ENCODE data around the gene SLC6A18.
"Not testable (repeated sequence)": the region's sequence is repeated elsewhere in the genome, so short reads cannot be mapped to it uniquely, and the experiment has no call there.

The SLC6A18 gene

GRCh38 chr5:1282993-1283728 is 58.0 kb downstream of the SLC6A18 start:
- H3K4me1 Mint-ChIP-seq; ATAC-seq (replicated peaks; ENCODE audit: extremely low read depth, poor library complexity, severe bottlenecking); H3K4me3 Mint-ChIP-seq; H3K27ac Mint-ChIP-seq (ENCODE audit: low read depth); H3K9me3 Mint-ChIP-seq; DNase-seq (ENCODE audit: low spot score in 2 of 2); H3K27me3 Mint-ChIP-seq; H3K36me3 Mint-ChIP-seq (ENCODE audit: insufficient read depth): not testable (repeated sequence)

- DNase-seq (ENCODE audit: low spot score in 2 of 2); H3K36me3 Mint-ChIP-seq (ENCODE audit: insufficient read depth); ATAC-seq (replicated peaks; ENCODE audit: extremely low read depth, poor library complexity, severe bottlenecking); H3K4me1 Mint-ChIP-seq; H3K27ac Mint-ChIP-seq (ENCODE audit: low read depth); H3K4me3 Mint-ChIP-seq; H3K9me3 Mint-ChIP-seq: not testable (repeated sequence)
- peaks cover 11% of the 10 kb centered on the region for H3K27me3 Mint-ChIP-seq
Observed at GRCh38 chr5:1283729-1284041, 58.5 kb downstream of the SLC6A18 start.

GRCh38 chr5:1284336-1284970 is 59.3 kb downstream of the SLC6A18 start:
- not testable (repeated sequence) for H3K4me1 Mint-ChIP-seq; H3K4me3 Mint-ChIP-seq; DNase-seq (ENCODE audit: low spot score in 2 of 2); ATAC-seq (replicated peaks; ENCODE audit: extremely low read depth, poor library complexity, severe bottlenecking); H3K36me3 Mint-ChIP-seq (ENCODE audit: insufficient read depth); H3K27ac Mint-ChIP-seq (ENCODE audit: low read depth); H3K9me3 Mint-ChIP-seq
- peaks cover 14% of the 10 kb centered on the region for H3K27me3 Mint-ChIP-seq

- Mint-ChIP-seq H3K27me3 (peaks cover 14% of the 10 kb centered on the region), H3K4me3 (no peak overlapping the region), H3K9me3 (peaks cover 5% of the 10 kb centered on the region), H3K4me1 (no peaks in the 10 kb centered on the region), H3K36me3 (ENCODE audit: insufficient read depth) (peaks cover 4% of the 10 kb centered on the region), H3K27ac (ENCODE audit: low read depth) (no peak overlapping the region)
- no peak for DNase-seq (ENCODE audit: low spot score in 2 of 2)
- ATAC-seq (replicated peaks; ENCODE audit: extremely low read depth, poor library complexity, severe bottlenecking) = no peak
Observed at GRCh38 chr5:1285141-1285540, 60.0 kb downstream of the SLC6A18 start.

DNA sequence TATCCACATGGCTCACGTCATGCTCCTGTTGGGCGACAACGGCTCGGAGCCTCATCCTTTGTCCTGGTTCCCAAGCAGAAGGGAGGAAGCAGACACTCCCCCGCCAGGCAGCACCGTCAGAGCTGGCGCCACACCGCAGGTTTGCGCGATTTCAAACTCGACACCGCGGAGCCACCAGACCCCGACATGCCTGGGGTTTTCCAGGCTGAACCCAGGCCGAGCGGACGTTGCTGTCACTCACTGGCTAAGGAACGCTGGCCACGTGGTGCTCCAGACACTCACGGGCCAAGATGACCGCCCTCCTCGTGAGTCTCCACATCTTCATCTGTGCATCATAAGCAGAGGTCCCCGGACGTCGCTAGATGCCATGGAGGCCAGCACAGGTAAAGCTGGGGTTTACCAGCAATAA is 60.7 kb downstream of the SLC6A18 start:
- Mint-ChIP-seq H3K9me3 (peaks cover 5% of the 10 kb centered on the region), H3K36me3 (ENCODE audit: insufficient read depth) (peaks cover 4% of the 10 kb centered on the region), H3K4me3 (no peak overlapping the region), H3K27me3 (peaks cover 14% of the 10 kb centered on the region), H3K27ac (ENCODE audit: low read depth) (no peak overlapping the region), H3K4me1 (no peaks in the 10 kb centered on the region)
- ATAC-seq (replicated peaks; ENCODE audit: extremely low read depth, poor library complexity, severe bottlenecking) (no peak), DNase-seq (ENCODE audit: low spot score in 2 of 2) (no peak)

DNA sequence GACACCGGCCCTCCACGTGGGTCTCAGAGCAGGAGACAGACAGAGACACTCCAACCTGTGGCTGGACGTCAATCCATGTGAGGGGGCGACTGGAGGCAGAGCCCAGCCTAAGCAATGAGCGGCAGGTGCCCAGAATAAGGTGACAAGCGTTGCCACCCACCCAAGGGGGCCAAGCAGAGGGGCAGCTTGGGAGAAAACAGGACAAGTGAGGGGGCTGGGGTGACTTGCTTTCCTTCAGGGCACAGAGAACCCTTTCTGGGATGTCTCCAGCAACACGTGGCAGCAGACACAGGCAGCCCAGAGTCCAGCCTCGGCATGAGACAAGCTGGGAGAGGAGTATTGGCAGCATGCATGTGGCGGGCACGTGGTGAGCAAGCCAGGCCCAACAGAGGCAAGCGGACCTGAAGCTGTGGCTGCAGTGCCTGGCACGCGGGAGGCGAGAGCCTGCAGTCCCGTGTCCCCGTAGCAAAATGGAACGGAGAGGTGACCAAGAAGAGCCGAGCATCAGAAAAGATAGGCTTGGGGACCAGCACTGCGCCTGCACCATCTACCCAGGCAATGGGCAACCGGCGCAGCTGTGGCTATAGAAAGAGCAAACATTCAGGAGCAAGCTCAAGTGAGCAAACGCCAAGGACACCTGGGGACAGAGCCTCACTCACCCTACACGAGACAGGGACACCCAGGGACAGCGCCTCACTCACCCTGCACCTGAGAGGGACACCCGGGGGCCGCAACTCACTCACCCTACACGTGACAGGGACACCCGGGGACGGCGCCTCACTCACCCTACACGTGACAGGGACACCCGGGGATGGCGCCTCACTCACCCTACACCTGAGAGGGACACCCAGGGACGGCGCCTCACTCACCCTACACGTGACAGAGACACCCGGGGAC is 63.5 kb downstream of the SLC6A18 start:
- Mint-ChIP-seq H3K4me3 (no peak overlapping the region), H3K27ac (ENCODE audit: low read depth) (no peak overlapping the region), H3K36me3 (ENCODE audit: insufficient read depth) (peaks cover 6% of the 10 kb centered on the region), H3K4me1 (no peaks in the 10 kb centered on the region), H3K27me3 (peaks cover 14% of the 10 kb centered on the region), H3K9me3 (peaks cover 5% of the 10 kb centered on the region)
- ATAC-seq (replicated peaks; ENCODE audit: extremely low read depth, poor library complexity, severe bottlenecking) = no peak
- DNase-seq (ENCODE audit: low spot score in 2 of 2) = no peak

DNA sequence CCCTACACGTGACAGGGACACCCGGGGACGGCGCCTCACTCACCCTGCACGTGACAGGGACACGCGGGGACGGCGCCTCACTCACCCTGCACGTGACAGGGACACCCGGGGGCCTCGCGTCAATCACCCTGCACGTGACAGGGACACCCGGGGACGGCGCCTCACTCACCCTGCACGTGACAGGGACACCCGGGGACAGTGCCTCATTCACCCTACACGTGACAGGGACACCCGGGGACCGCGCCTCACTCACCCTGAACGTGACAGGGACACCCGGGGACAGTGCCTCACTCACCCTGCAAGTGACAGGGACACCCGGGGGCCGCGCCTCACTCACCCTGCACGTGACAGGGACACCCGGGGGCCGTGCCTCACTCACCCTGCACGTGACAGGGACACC is 64.4 kb downstream of the SLC6A18 start:
- not testable (repeated sequence) for ATAC-seq (replicated peaks; ENCODE audit: extremely low read depth, poor library complexity, severe bottlenecking); H3K27ac Mint-ChIP-seq (ENCODE audit: low read depth); DNase-seq (ENCODE audit: low spot score in 2 of 2); H3K36me3 Mint-ChIP-seq (ENCODE audit: insufficient read depth); H3K4me3 Mint-ChIP-seq; H3K4me1 Mint-ChIP-seq; H3K9me3 Mint-ChIP-seq
- peaks cover 14% of the 10 kb centered on the region for H3K27me3 Mint-ChIP-seq

DNA sequence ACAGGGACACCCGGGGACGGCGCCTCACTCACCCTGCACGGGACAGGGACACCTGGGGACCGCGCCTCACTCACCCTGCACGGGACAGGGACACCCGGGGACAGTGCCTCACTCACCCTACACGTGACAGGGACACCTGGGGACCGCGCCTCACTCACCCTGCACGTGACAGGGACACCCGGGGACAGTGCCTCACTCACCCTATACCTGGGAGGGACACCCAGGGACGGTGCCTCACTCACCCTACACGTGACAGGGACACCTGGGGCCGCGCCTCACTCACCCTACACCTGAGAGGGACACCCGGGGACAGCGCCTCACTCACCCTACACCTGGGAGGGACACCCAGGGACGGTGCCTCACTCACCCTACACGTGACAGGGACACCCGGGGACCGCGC is 65.8 kb downstream of the SLC6A18 start:
- not testable (repeated sequence) for DNase-seq (ENCODE audit: low spot score in 2 of 2); ATAC-seq (replicated peaks; ENCODE audit: extremely low read depth, poor library complexity, severe bottlenecking); H3K9me3 Mint-ChIP-seq; H3K4me1 Mint-ChIP-seq; H3K36me3 Mint-ChIP-seq (ENCODE audit: insufficient read depth); H3K4me3 Mint-ChIP-seq; H3K27ac Mint-ChIP-seq (ENCODE audit: low read depth)
- peaks cover 14% of the 10 kb centered on the region for H3K27me3 Mint-ChIP-seq

DNA sequence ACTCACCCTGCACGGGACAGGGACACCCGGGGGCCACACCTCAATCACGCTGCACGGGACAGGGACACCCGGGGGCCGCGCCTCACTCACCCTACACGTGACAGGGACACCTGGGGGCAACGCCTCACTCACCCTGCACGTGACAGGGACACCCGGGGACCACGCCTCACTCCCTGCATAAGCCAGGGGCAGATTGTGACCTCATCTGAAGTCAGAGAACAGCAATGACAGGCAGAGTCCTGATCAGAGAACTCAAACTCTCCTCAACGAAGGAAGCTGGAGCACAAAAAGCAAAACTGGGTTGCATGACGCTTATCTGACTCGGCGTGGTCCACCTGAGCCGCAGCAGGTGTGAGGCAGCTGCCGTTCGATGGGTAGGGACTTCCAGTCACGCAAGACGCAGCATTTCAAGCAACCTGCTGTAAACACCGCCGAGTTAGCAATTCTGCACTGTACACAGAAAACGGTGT is 66.5 kb downstream of the SLC6A18 start:
- Mint-ChIP-seq H3K27ac (ENCODE audit: low read depth) (no peak overlapping the region), H3K9me3 (peaks cover 5% of the 10 kb centered on the region), H3K27me3 (peaks cover 14% of the 10 kb centered on the region), H3K4me1 (no peaks in the 10 kb centered on the region), H3K4me3 (no peak overlapping the region), H3K36me3 (ENCODE audit: insufficient read depth) (peaks cover 2% of the 10 kb centered on the region)
- no peak for ATAC-seq (replicated peaks; ENCODE audit: extremely low read depth, poor library complexity, severe bottlenecking)
- DNase-seq (ENCODE audit: low spot score in 2 of 2) = no peak

GRCh38 chr5:1292139-1292538 is 67.0 kb downstream of the SLC6A18 start:
- no peak for ATAC-seq (replicated peaks; ENCODE audit: extremely low read depth, poor library complexity, severe bottlenecking)
- Mint-ChIP-seq H3K36me3 (ENCODE audit: insufficient read depth) (peaks cover 2% of the 10 kb centered on the region), H3K27ac (ENCODE audit: low read depth) (no peak overlapping the region), H3K4me3 (no peak overlapping the region), H3K9me3 (peaks cover 5% of the 10 kb centered on the region), H3K27me3 (peaks cover 14% of the 10 kb centered on the region), H3K4me1 (no peaks in the 10 kb centered on the region)
- DNase-seq (ENCODE audit: low spot score in 2 of 2) = no peak

DNA sequence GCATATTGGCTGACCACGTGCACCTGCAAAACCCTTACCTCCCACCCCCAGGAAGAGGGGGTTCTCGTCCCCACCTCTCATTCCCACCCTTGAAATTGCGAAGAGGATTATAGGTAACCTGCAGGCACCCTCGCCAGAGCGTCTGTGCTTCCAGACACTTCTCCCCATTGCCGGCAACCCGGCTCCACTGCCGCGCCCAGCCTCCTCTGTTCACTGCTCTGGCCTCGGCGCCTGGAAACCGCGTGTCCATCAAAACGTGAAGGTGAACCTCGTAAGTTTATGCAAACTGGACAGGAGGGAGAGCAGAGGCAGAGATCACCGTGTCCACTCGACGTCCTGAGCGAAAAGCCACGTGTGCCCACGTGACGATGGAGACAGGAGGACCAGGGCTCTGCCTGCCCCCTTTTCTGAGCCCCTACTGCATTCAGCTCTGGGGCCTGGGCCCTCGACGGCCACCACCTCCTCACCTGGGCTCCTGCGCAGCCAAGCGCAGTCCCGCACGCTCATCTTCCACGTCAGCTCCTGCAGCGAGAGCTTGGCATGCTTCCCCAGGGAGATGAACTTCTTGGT is 67.8 kb downstream of the SLC6A18 start:
- no peak overlapping the region for H3K27ac Mint-ChIP-seq (ENCODE audit: low read depth)
- ATAC-seq (replicated peaks; ENCODE audit: extremely low read depth, poor library complexity, severe bottlenecking) (no peak), DNase-seq (ENCODE audit: low spot score in 2 of 2) (no peak)
- no peaks in the 10 kb centered on the region for H3K4me1 Mint-ChIP-seq
- H3K4me3 Mint-ChIP-seq = no peak overlapping the region
- H3K36me3 Mint-ChIP-seq (ENCODE audit: insufficient read depth) = peaks cover 2% of the 10 kb centered on the region
- peaks cover 11% of the 10 kb centered on the region for H3K27me3 Mint-ChIP-seq
- H3K9me3 Mint-ChIP-seq = peaks cover 4% of the 10 kb centered on the region

DNA sequence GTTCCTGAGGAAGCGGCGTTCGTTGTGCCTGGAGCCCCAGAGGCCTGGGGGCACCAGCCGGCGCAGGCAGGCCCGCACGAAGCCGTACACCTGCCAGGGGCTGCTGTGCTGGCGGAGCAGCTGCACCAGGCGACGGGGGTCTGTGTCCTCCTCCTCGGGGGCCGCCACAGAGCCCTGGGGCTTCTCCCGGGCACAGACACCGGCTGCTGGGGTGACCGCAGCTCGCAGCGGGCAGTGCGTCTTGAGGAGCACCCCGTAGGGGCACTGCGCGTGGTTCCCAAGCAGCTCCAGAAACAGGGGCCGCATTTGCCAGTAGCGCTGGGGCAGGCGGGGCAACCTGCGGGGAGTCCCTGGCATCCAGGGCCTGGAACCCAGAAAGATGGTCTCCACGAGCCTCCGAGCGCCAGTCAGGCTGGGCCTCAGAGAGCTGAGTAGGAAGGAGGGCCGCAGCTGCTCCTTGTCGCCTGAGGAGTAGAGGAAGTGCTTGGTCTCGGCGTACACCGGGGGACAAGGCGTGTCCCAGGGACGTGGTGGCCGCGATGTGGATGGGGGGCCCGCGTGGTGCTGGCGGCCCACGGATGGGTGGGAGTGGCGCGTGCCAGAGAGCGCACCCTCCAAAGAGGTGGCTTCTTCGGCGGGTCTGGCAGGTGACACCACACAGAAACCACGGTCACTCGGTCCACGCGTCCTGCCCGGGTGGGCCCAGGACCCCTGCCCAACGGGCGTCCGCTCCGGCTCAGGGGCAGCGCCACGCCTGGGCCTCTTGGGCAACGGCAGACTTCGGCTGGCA is 68.4 kb downstream of the SLC6A18 start:
- Mint-ChIP-seq H3K9me3 (no peaks in the 10 kb centered on the region), H3K36me3 (ENCODE audit: insufficient read depth) (peaks cover 2% of the 10 kb centered on the region), H3K27me3 (peaks cover 4% of the 10 kb centered on the region), H3K27ac (ENCODE audit: low read depth) (no peak overlapping the region), H3K4me3 (peak overlapping the region; percentile 53), H3K4me1 (no peaks in the 10 kb centered on the region)
- no peak for DNase-seq (ENCODE audit: low spot score in 2 of 2)
- ATAC-seq (replicated peaks; ENCODE audit: extremely low read depth, poor library complexity, severe bottlenecking) = no peak
